Thymus (tissue), 11 donors: ENCODE data around the gene POFUT2. TPM values are rescaled to one million over a fixed set of nuclear protein-coding genes. Genes with fewer than 3 reads are reported as not detected.

Experiments
- DNase-seq, 9 donors: peaks; one replicate each; pipeline ENCODE4 v3.0.0-alpha.2; 2013; ENCODE audit warnings: low spot score in 9 of 9, low read depth in 6 of 9, missing footprints in 1 of 9
- H3K27ac ChIP-seq, 2 donors: one replicate each; pipeline ENCODE4 v1.5.1; 2013; ENCODE audit warnings: control low read depth in 1 of 2, low read depth in 1 of 2, low read length in 1 of 2, mild to moderate bottlenecking in 1 of 2, moderate library complexity in 1 of 2
- H3K27me3 ChIP-seq, 2 donors: one replicate each; pipeline ENCODE4 v1.5.1; 2013; ENCODE audit warnings: low read length in 1 of 2; ENCODE audit not compliant: control insufficient read depth in 2 of 2, insufficient read depth in 1 of 2
- H3K36me3 ChIP-seq, 2 donors: one replicate each; pipeline ENCODE4 v1.5.1; 2013; ENCODE audit warnings: low read length in 1 of 2, mild to moderate bottlenecking in 1 of 2, moderate library complexity in 1 of 2; ENCODE audit not compliant: control insufficient read depth in 2 of 2, insufficient read depth in 2 of 2
- H3K4me1 ChIP-seq, 2 donors: one replicate each; pipeline ENCODE4 v1.5.1; 2013; ENCODE audit warnings: low read length in 2 of 2; ENCODE audit not compliant: control insufficient read depth in 2 of 2, insufficient read depth in 2 of 2
- H3K4me3 ChIP-seq, 2 donors: one replicate each; pipeline ENCODE4 v1.5.1; 2013; ENCODE audit warnings: low read length in 2 of 2, control low read depth in 1 of 2, mild to moderate bottlenecking in 1 of 2
- H3K9me3 ChIP-seq, 2 donors: one replicate each; pipeline ENCODE4 v1.5.1; 2013; ENCODE audit warnings: low read length in 1 of 2, mild to moderate bottlenecking in 1 of 2; ENCODE audit not compliant: control insufficient read depth in 2 of 2, insufficient read depth in 1 of 2
- WGBS: extraction: QIAGEN DNeasy Blood & Tissue Kit; methylation state at CpG from one replicate; pipeline ENCODE4 v1.1.7; 2013; 5-methylcytosine and 5-hydroxymethylcytosine counted together
- polyA plus RNA-seq: library from polyadenylated mRNA; stranded (reverse); fragments of 200-250 nt; gene quantifications from one replicate; pipeline ENCODE4 v1.2.3, GENCODE V29; 2013
- total RNA-seq: library from RNA; stranded (reverse); fragments of 120-200 nt; gene quantifications from one replicate; pipeline ENCODE4 v1.2.4, GENCODE V29; 2013
- donor health status: healthy.

Gene POFUT2
- total and polyA plus RNA-seq, 2 donors: 5.7 to 31.9 TPM

DNA sequence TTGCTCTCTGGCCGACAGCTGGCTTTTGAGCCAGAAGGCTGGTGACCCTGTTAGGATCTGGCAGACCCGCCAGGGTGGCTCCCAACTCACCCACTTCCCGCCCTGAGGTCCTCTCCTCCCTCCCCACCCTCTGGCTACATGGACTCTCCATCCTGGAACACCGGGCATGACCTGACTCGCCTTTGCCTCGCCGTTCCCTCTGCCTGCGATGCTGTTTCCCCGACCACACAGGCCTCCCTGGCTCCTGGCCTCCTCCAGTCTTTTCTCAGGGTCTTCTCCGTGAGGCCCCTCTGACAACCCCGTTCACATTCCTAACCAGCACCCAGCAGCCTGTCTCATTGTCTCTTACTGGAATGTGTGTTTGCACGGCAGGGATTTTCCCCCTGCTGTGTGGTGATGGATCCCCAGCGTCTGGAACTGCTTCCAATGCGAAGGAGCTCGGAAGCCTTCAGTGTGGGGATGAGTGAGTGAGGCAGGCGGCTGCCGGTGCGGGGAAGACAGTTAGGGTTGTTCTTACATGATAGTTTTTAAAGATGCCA is 46.0 kb upstream of the POFUT2 start:
- H3K36me3 ChIP-seq: no peaks in the 10 kb centered on the region
- DNase-seq: no peak
- peaks cover 0 to 12% of the 10 kb centered on the region in 2 donors for H3K27me3 ChIP-seq
- 91% methylated on average over 18 of the region's 18 CpGs for WGBS
- H3K4me1 ChIP-seq: no peaks in the 10 kb centered on the region
- H3K4me3 ChIP-seq: no peak overlapping the region
- no peak overlapping the region for H3K27ac ChIP-seq
- no peaks in the 10 kb centered on the region for H3K9me3 ChIP-seq

DNA sequence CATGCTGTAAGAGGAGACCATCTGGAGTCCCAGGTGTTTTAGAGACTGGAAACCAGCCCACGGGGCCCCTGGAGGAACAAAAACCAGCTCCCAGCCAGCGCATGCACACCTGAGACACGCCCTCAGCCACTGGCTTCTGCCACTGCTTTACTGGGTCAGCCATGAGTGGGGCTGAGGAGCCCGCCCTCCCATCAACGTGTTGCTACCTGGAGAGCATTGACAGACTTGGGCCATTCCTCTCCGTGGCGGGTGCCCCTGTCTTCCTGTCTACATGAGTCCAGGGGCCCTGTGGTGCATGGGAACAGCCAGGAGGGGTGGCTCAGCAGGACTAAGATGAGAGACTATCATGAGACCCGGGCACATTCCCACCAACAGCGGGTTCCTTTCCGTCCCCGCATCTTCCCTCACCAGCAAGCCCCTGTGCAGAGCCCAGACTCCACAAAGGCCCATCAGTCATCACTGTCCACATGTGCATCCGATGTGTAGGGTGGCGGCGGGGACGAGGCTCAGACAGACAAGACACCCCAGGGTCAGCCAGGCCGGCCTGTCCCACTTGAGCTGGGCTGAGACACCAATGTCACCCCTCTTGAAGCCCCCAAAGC is 45.4 kb upstream of the POFUT2 start:
- Histone ChIP-seq H3K27ac (no peak overlapping the region), H3K9me3 (no peaks in the 10 kb centered on the region), H3K4me1 (no peaks in the 10 kb centered on the region), H3K36me3 (no peaks in the 10 kb centered on the region), H3K27me3 (peaks cover 0 to 12% of the 10 kb centered on the region in 2 donors), H3K4me3 (no peak overlapping the region)
- 89% methylated on average over 16 of the region's 16 CpGs for WGBS
- DNase-seq: no peak

DNA sequence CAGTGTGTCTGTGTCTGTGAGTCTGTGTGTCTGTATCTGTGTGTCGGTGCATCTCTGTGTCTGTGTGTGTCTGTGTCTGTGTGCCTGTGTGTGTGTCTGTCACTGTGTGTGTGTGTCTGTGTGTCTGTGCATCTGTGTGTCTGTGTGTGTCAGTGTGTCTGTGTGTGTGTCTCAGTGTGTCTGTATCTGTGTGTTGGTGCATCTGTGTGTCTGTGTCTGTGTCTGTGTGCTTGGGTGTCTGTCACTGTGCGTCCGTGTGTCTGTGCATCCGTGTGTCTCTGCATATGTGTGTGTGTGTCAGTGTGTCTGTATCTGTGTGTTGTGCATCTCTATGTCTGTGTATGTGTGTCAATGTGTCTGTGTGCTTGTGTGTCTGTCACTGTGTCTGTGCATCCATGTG is 44.7 kb upstream of the POFUT2 start:
- Histone ChIP-seq H3K27ac (no peak overlapping the region), H3K36me3 (no peaks in the 10 kb centered on the region), H3K4me3 (no peak overlapping the region), H3K27me3 (peaks cover 0 to 12% of the 10 kb centered on the region in 2 donors), H3K4me1 (no peaks in the 10 kb centered on the region), H3K9me3 (no peaks in the 10 kb centered on the region)
- no peak for DNase-seq
- 97% methylated on average over 4 of the region's 4 CpGs for WGBS

DNA sequence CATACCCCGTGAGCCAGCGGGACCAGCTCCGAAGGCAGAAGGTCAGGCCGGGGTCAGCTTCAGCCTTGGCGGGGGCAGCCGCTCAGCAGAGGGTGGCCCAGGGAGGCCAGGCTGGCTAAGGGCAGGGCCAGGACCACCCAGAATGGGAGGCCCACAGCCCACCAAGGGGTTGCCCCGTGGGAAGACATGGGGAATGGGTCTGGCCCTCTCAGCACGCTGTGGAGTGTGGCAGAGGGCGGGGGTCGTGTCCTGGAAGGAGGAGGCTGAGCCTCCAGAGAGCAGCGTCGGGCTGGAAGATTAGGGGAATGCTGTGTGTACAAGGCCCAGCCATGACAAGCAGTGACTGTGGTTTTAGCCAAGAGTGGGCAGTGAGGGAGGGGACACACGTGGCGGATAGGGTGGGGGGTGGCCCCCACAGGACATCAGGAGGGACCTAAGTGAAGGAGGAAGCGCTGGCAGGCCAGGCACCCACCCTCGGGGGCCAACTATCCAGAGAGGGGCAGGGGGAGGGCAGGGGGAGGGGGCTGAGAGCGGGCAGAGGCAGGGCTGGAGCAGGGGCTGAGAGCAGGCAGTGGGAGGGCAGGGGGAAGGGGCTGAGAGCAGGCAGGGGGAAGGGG is 43.9 kb upstream of the POFUT2 start:
- 72% methylated on average over 17 of the region's 17 CpGs for WGBS
- no peak overlapping the region for H3K4me3 ChIP-seq
- H3K4me1 ChIP-seq: no peaks in the 10 kb centered on the region
- no peak for DNase-seq
- no peak overlapping the region for H3K27ac ChIP-seq
- H3K36me3 ChIP-seq: no peaks in the 10 kb centered on the region
- no peaks in the 10 kb centered on the region for H3K9me3 ChIP-seq
- peaks cover 0 to 8% of the 10 kb centered on the region in 2 donors for H3K27me3 ChIP-seq

DNA sequence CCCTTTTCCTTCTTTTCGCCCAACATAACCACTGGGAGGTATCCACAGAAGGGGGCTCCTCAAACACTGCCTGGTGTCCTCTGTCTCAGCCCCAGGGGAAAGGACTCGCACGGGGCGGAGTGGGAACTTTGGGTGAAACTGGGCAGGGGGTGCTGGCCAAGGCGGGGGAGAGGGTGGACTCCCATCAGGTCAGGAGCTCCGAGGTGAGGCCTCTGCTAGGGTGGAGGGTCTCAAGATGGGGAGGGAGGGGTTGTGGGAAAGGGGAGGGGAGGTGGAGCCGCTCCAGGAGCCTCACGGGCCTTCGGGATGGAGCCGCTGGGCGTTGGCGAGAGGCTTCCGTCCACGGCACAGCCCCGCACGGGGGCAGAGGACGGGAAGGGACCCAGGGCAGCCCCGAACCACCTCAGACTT is 43.2 kb upstream of the POFUT2 start:
- Histone ChIP-seq H3K36me3 (no peaks in the 10 kb centered on the region), H3K4me1 (no peaks in the 10 kb centered on the region), H3K9me3 (no peaks in the 10 kb centered on the region), H3K27me3 (peaks cover 0 to 3% of the 10 kb centered on the region in 2 donors), H3K27ac (no peak overlapping the region), H3K4me3 (no peak overlapping the region)
- 97% methylated on average over 18 of the region's 18 CpGs for WGBS
- no peak for DNase-seq

DNA sequence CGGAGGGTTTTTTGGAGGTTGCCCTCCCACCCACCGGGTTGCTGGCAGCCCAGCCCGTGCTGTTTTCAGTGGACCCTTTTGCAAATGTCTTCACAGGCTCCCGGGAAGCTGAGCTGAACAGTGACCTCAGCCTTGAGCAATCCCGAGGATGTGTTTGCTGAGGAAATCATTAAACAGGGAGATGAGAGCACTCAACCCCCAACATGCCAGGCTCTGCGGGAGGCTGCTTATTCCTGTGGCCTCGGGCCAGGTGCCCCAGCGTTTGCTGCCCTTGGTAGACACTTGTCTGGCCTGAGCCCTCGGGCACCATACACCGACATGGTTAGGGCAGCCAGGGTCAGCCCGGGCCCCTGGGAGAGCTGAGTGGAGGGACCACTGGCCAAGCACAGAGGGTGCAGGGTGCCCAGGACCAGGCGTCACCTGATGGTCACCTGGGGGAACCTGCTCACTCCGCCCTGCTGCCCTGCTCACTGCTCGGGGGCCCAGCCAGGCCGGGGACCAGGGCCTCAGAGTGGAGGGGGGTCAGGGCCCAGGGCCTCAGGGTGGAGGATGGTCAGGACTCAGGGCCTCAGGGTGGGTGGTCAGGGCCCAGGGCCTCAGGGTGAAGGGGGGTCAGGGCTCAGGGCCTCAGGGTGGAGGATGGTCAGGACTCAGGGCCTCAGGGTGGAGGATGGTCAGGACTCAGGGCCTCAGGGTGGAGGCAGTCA is 42.5 kb upstream of the POFUT2 start:
- Histone ChIP-seq H3K27ac (no peak overlapping the region), H3K36me3 (no peaks in the 10 kb centered on the region), H3K4me3 (no peak overlapping the region), H3K9me3 (no peaks in the 10 kb centered on the region), H3K27me3 (peaks cover 0 to 2% of the 10 kb centered on the region in 2 donors), H3K4me1 (no peaks in the 10 kb centered on the region)
- 88% methylated on average over 15 of the region's 15 CpGs for WGBS
- no peak for DNase-seq

DNA sequence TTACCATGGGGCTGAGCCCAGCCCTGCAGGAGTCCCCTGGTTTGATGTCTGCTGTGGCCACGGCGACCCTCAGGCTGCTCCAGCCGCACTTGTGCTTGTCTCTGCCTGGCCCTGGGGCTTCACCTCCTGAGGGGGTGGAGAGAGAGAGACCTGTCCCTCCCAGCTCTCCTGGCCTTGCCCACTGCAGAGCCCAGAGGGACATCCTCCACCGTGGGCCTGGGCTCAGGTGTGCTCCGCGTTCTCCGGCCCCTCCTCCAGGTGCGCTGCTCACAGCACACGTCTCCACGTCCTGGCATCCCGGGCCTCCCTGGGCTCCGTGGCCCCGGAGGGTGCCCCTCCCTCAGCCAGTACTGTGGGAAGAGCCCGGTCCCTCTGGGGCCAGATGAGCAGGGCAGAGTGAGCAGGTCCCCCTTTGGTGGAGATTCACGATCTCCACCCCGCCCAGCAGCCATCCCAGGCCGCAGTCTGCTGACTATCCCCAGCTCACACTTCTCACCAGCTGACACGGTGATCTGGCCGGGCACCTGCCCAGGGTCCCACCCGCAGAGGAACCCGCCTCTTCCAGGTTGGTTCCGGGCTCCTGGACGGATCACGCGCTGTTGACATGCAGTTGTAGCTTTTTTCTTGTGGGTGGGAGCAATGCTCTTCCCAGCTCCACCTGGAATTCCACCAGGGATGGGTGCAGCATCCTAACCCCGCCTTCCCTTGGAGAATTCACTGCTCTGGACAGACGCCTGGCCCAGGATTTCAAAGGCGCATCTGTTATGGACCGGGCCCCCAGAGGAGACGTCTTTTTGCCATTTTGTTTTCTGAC is 41.8 kb upstream of the POFUT2 start:
- H3K4me3 ChIP-seq: no peak overlapping the region
- DNase-seq: no peak

DNA sequence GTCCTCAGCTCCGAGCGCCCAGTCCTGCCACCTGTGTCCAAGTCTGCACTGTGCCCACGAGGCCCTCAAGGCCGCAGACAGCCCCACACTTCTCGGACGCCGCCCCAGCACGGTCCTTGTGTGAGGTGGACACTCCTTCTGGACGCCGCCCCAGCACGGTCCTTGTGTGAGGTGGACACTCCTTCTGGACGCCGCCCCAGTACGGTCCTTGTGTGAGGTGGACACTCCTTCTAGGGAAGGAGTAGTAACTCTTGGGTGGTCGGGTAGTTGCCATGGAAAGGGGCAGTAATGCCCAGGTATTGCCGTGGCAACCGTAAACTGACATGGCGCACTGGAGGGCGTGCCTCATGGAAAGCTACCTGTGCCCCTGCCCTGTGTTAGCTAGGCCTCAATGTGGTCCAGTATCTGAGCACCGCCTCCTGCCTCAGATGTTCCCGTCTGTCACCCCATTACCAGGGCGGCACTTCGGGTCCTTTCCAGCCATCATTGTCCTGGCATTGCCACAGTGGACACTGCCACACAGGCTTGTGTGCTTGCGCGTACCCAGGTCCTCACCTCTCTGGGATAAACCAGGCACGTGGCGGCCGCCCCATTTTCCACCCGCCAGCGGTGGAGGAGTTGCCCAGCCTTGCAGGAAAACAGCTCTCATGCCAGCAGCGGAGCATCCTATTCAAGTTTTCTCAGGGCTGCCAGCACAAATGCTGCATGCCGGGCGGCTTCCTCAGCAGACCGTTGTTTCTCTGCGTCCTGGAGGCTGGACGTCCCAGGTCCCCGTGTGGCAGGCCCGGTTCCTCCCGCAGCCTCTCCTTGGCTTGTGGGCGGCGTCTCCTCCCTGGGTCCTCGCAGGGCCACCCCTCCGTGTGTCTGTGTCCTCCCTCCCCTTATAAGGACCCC is 40.8 kb upstream of the POFUT2 start:
- H3K9me3 ChIP-seq: no peaks in the 10 kb centered on the region
- H3K4me3 ChIP-seq: no peak overlapping the region
- peaks cover 0 to 4% of the 10 kb centered on the region in 2 donors for H3K27me3 ChIP-seq
- H3K27ac ChIP-seq: no peak overlapping the region
- WGBS: 91% methylated on average over 43 of the region's 43 CpGs
- no peak for DNase-seq
- no peaks in the 10 kb centered on the region for H3K4me1 ChIP-seq
- H3K36me3 ChIP-seq: no peaks in the 10 kb centered on the region

More for the DNA sequence above, 41.8 kb upstream of the POFUT2 start:
- H3K36me3 ChIP-seq: no peaks in the 10 kb centered on the region
- no peaks in the 10 kb centered on the region for H3K4me1 ChIP-seq
- WGBS: 90% methylated on average over 30 of the region's 30 CpGs
- H3K27ac ChIP-seq: no peak overlapping the region
- H3K27me3 ChIP-seq: peaks cover 0 to 2% of the 10 kb centered on the region in 2 donors
- no peaks in the 10 kb centered on the region for H3K9me3 ChIP-seq
